ENCODE results near the gene NFATC2.

GRCh38 chr20:51434026-51434425 is 108.5 kb downstream of the NFATC2 start:
- TF ChIP-seq CTCF (tag by site-specific recombination; IDR thresholded peaks at IDR 0.05) (no peak), ZNF280D (tag by site-specific recombination; IDR thresholded peaks at IDR 0.05) (no peak), ZBTB11 (tag by site-specific recombination; conservative IDR thresholded peaks at IDR 0.05; ENCODE audit: low read depth) (no peak), ZNF621 (tag by site-specific recombination; IDR thresholded peaks at IDR 0.05) (no peak), YY1 (tag by site-specific recombination; IDR thresholded peaks at IDR 0.05) (no peak), ZNF302 (tag by site-specific recombination; IDR thresholded peaks at IDR 0.05; ENCODE audit: low read depth) (no peak), ZNF223 (tag by site-specific recombination; IDR thresholded peaks at IDR 0.05) (no peak), ZFP41 (tag by site-specific recombination; IDR thresholded peaks at IDR 0.05; ENCODE audit: borderline replicate concordance) (no peak)

Data from HEK293 (cell line).